IPS-15b (cell line): ENCODE measurements around the gene MICA.
"Not testable (repeated sequence)": the region's sequence is repeated elsewhere in the genome, so short reads cannot be mapped to it uniquely, and the experiment has no call there.

Experiments used
- H3K27me3 ChIP-seq: one replicate; pipeline ENCODE4 v1.6.1; 2013; ENCODE audit warnings: low read length; ENCODE audit not compliant: control insufficient read depth, insufficient read depth
- H3K36me3 ChIP-seq: one replicate; pipeline ENCODE4 v1.6.1; 2013; ENCODE audit warnings: low read length; ENCODE audit not compliant: control insufficient read depth, insufficient read depth
- H3K4me1 ChIP-seq: one replicate; pipeline ENCODE4 v1.6.1; 2013; ENCODE audit warnings: mild to moderate bottlenecking, low read length; ENCODE audit not compliant: control insufficient read depth, insufficient read depth
- H3K4me3 ChIP-seq: one replicate; pipeline ENCODE4 v1.5.1; 2013; ENCODE audit warnings: low read depth, low read length
- H3K9ac ChIP-seq: one replicate; pipeline ENCODE4 v1.6.1; 2013; ENCODE audit warnings: low read depth, mild to moderate bottlenecking, low read length
- H3K9me3 ChIP-seq: one replicate; pipeline ENCODE4 v1.6.1; 2013; ENCODE audit warnings: mild to moderate bottlenecking, low read length; ENCODE audit not compliant: control insufficient read depth, insufficient read depth

The MICA gene

DNA sequence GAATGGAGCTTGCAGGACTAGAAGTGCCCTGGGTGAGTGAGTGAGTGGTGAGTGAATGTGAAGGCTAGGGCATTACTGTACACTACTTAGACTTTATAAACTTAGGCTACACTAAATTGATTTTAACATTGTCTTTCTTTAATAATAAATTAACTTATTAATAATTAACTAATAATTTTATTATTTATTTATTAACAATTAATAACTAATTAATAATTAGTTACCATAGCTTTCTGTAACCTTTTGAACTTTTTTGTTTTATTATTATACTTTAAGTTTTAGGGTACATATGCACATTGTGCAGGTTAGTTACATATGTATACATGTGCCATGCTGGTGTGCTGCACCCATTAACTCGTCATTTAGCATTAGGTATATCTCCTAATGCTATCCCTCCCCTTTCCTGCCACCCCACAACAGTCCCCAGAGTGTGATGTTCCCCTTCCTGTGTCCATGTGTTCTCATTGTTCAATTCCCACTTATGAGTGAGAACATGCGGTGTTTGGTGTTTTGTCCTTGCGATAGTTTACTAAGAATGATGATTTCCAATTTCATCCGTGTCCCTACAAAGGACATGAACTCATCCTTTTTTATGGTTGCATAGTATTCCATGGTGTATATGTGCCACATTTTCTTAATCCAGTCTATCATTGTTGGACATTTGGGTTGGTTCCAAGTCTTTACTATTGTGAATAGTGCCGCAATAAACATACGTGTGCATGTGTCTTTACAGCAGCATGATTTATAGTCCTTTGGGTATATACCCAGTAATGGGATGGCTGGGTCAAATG, 43.8 kb downstream of the MICA start:
- H3K4me3 ChIP-seq, H3K27me3 ChIP-seq, H3K4me1 ChIP-seq, H3K36me3 ChIP-seq, H3K9me3 ChIP-seq, H3K9ac ChIP-seq: not testable (repeated sequence)

DNA sequence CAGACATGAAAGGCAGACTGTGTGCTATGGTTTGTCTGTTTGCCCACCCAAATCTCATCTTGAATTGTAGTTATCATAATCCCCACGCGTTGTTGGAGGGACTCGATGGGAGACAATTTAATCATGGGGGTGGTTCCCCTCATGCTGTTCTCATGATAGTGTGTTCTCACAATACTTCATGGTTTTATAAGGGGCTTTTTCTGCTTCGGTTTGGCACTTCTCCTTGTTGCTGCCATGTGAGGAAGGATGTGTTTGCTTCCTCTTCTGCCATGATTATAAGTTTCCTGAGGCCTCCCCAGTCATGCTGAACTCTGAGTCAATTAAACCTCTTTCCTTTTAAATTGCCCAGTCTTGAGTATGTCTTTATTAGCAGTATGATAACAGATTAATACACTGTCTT, 47.4 kb downstream of the MICA start:
- Histone ChIP-seq H3K4me3 (no peak overlapping the region), H3K4me1 (no peaks in the 10 kb centered on the region), H3K36me3 (no peaks in the 10 kb centered on the region), H3K27me3 (no peaks in the 10 kb centered on the region), H3K9ac (no peak overlapping the region), H3K9me3 (no peaks in the 10 kb centered on the region)

DNA sequence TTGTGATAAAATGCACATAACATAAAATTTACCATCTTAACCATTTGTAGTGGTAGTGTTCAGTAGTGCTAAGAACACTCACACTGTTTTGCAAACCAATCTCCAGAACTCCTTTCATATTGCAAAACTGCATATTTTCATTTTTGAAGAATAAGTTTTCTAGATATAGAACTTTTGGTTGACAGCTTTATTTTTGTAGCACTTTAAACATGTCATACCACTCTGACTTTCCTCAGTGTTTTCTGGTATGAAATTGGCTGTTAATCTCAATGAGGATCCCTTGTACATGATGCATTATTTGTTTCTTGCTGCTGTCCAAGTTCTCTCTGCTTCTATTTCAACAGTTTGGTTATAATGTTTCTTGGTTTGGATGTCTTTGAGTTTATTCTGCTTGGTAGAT, 49.5 kb downstream of the MICA start:
- Histone ChIP-seq H3K4me3 (no peak overlapping the region), H3K4me1 (no peaks in the 10 kb centered on the region), H3K9ac (no peak overlapping the region), H3K27me3 (no peaks in the 10 kb centered on the region), H3K9me3 (no peaks in the 10 kb centered on the region), H3K36me3 (no peaks in the 10 kb centered on the region)

DNA sequence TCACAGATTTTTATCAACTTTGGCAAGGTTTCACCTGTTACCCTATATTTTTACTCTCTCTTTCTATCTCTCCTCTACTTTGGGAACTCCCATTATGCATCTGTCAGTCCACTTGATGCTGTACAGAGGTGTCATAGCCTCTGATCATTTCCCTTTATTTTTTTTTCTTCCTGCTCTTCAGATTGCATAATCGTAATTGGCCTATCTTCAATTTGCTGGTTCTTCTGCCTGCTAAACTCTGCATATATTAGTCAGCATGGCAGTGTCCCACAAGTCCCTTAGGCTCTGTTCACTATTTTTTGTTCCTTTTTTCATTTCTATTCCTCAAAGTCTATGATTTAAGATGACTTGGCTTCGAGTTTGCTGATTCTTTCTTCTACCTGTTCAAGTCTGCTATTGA, 49.9 kb downstream of the MICA start:
- H3K4me3 ChIP-seq = no peak overlapping the region
- no peaks in the 10 kb centered on the region for H3K27me3 ChIP-seq
- H3K36me3 ChIP-seq = no peaks in the 10 kb centered on the region
- no peaks in the 10 kb centered on the region for H3K9me3 ChIP-seq
- no peak overlapping the region for H3K9ac ChIP-seq
- H3K4me1 ChIP-seq = no peaks in the 10 kb centered on the region

DNA sequence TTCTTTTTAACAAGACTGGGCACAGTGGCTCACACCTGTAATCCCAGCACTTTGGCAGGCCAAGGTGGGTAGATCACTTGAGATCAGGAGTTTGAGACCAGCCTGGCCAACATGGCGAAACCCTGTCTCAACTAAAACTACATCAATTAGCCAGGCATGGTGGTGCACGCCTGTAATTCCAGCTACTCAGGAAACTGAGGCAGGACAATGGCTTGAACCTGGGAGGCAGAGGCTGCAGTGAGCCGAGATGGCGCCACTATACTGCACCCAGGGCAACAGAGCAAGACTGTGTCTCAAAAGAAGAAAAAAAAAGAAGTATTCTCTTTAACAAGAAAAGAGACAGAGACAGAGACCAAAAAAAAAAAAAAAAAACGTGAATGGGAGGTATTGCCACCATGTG, 56.5 kb downstream of the MICA start:
- not testable (repeated sequence) for H3K4me1 ChIP-seq, H3K4me3 ChIP-seq, H3K9me3 ChIP-seq, H3K9ac ChIP-seq, H3K36me3 ChIP-seq
- peaks cover 22% of the 10 kb centered on the region for H3K27me3 ChIP-seq

DNA sequence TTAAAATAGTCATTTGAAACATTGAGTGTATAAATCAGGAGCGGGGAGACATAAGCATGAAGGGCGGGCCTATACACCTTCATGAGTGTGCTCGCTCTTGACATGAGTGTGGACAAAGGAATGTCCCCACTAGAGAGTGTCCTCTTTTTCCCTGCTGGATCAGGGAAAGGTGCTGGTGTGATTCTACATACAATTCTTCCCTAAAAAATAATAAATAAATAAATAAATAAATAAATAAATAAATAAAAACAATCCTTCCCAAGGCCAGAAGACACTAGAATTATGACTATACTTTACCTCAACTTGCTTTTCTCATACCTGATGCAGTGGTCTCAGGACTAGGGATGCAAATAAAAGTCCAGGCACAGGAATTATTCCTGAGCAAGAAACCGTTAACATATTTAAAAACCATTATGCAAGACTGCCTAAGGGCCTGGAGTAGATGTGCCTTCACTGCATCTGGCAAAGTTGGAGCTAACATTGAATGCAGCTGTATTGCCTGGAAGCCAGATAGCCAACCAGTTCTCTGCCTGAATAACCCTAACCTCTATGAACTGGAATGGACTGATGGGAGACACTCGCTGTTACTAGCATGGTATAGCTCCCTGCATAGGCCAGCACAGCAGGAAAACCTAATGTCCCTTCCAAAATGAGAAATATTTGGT, 57.1 kb downstream of the MICA start:
- no peaks in the 10 kb centered on the region for H3K9me3 ChIP-seq
- no peaks in the 10 kb centered on the region for H3K36me3 ChIP-seq
- H3K4me1 ChIP-seq = no peaks in the 10 kb centered on the region
- H3K27me3 ChIP-seq = peaks cover 22% of the 10 kb centered on the region
- no peak overlapping the region for H3K4me3 ChIP-seq
- H3K9ac ChIP-seq = no peak overlapping the region

DNA sequence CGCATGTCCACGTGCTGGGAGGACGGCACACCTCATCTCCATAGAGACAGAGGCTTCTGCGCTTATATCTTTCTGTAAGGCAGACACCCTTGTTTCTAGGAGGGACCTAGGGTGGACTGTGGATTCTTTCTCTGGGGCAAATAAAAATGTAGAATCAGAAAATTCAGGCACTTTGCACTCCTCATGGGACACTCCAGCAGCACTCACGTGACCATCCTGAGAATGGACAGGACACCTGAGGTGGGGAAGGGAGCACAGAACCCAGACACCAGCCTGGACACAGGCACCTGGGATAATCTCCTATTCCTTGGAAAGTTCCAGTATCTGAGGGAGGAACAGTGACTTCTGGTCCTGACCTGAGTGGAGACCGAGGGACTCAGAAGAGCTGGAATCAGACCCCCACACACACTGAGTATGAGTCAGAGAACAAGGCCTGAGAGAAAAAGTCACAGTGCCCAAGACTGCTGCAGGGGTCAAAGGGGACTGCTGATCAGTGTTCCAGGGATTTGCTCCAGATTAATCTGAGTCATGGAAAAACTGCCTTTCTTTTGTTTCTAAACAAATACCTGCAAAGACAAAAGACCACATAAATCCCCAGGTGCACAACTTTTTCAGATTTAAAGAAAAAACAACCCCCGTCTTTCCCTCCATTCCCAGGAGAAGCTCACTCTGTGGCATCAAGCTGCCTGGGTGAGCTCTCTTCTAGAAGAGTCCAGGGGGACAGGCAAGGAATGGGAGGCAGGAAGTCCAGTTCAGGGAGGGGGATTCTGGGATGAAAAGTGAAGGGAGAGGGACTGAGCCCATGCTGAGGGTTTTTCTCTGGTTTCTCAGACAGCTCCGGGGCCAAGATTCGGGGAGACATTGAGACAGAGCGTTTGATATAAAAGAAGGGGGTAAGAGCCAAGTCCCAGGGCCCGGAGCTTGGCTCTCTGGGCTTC, 58.9 kb downstream of the MICA start:
- H3K36me3 ChIP-seq = no peaks in the 10 kb centered on the region
- no peaks in the 10 kb centered on the region for H3K4me1 ChIP-seq
- no peak overlapping the region for H3K9ac ChIP-seq
- peak overlapping the region; percentile 52 for H3K4me3 ChIP-seq
- H3K9me3 ChIP-seq = no peaks in the 10 kb centered on the region
- H3K27me3 ChIP-seq = peaks cover 22% of the 10 kb centered on the region

DNA sequence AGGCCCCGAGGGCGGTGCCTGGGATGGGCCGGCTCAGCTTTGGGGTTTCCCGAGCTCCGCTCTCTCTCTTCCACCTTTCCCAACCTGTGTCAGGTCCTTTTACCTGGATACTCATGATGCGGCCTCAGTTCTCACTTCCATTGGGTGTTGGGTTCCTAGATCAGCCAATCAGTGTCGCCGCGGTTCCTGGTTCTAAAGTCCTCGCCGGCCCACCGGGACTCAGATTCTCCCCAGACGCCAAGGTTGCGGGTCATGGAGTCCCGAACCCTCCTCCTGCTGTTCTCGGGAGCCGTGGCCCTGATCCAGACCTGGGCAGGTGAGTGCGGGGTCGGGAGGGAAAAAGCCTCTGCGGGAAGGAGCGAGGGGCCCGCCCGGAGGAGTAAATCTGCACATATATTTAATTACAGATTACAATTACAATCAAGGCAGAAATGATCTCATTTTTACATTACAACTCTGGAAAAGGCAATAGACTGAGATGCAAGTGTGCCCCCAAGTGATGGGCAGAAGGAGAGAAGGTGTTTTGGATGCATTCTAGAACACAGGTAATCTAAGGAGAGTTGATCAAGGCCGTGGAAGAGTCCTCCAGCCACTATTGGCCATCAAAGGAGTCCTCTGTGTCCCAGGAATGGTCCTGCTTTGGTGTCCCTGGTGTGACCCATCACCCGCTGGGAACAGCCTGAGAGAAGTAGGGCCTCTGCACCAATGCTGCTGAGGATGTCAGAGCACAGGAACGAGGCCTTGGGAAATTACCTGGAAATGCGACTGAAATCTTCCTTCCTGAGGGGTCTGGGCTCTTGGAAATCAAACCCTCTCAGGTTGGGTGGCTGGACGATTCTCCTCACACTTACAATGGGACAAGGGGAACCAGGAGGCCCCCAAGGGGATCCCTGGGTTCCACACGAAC, 59.8 kb downstream of the MICA start:
- H3K27me3 ChIP-seq = peaks cover 22% of the 10 kb centered on the region
- H3K4me1 ChIP-seq = no peaks in the 10 kb centered on the region
- H3K9me3 ChIP-seq = no peaks in the 10 kb centered on the region
- peak overlapping the region; percentile 52 for H3K4me3 ChIP-seq
- peak overlapping the region; percentile 76 for H3K9ac ChIP-seq
- H3K36me3 ChIP-seq = no peaks in the 10 kb centered on the region

DNA sequence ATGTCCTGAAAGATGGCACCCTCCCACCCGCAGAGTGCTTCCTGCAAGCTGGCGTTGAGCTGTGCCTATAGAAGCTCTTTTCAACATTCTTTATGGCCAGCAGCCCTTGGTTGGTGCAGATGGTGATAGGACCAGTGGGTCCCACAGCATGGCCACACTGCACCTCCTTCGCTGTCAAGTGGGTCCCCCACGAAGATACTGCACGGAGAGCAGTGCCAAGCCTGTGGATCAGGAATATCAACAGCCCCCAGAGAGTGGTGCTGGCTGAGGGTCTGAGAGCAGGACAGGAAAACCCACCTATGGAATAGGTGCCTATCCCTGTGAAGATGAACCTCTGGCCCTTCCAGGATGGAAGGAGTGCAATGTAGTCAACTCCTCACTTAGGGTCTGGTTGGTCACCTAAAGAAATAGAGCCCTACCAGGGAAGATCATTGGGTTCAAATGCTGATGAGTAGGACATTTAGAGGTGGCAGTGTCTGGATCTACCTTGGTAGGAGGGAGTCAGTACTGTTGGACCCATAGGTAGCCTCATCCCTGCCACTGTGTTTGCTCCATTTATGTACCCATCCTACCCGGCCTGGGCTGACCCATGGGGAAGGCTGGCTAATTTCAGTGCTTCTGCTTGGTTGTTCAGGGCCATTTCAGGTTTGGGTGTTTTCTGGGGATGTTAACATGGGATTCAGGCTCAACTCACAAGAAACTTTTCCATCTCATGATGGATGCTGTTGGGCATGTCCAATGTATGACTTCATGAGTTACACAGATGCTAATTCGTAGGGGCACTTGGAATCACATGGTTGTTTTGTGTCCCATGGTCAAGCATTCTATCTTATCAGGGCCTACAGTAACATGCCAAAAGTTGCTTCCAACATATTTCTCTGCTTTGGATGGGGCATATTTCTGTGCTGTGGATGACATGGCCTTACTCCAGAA, 61.1 kb downstream of the MICA start:
- Histone ChIP-seq H3K4me3 (no peak overlapping the region), H3K4me1 (no peaks in the 10 kb centered on the region), H3K9me3 (no peaks in the 10 kb centered on the region), H3K9ac (no peak overlapping the region), H3K27me3 (peaks cover 22% of the 10 kb centered on the region), H3K36me3 (no peaks in the 10 kb centered on the region)
